HL-60 (cell line): Measurements from ENCODE around the gene ZFPL1.

Experiments used
- CTCF ChIP-seq: IDR thresholded peaks from one replicate; pipeline ENCODE4 v1.5.1; 2011; ENCODE audit warnings: low read length, control low read depth, inconsistent platforms; ENCODE audit not compliant: insufficient read depth
- GABPA ChIP-seq: IDR thresholded peaks from 2 replicates; pipeline ENCODE4 v1.6.1; 2012; ENCODE audit warnings: low read depth
- POLR2AphosphoS5 ChIP-seq: IDR thresholded peaks from 2 replicates; pipeline ENCODE4 v1.6.1; 2012; ENCODE audit warnings: low read depth
- REST ChIP-seq: IDR thresholded peaks from 2 replicates; pipeline ENCODE4 v1.6.1; 2012; ENCODE audit warnings: low read depth; ENCODE audit not compliant: insufficient replicate concordance

DNA sequence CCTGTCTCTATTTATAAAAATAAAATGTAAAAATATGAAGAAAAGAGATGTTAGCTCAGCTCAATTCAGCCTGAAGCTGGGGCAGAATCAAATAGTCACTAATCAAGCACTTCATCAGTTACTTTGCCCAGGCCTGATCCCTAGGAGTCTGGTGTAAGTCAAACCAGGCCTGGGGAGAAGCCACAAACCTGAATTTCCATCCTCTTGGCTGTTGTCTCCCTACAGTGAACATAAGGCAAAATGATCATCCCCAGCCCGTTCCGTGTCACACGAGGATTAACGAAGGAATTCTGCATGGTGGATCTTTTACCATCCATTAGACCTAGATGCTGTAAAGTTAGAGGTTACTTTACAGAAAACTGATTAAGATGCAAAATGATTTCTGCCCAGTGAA is 19.2 kb upstream of the ZFPL1 start:
- TF ChIP-seq CTCF (no peak), POLR2AphosphoS5 (no peak), GABPA (no peak), REST (no peak)
